Measurements from ENCODE around the gene SPTB. TPM values are rescaled to one million over a fixed set of nuclear protein-coding genes. Genes with fewer than 3 reads are reported as not detected.

The SPTB gene
- total and polyA plus RNA-seq, 9 of the 15 experiments (the other 6 are each of a cell fraction or from before 2014, with no cell fraction given): 0.21 to 45.9 (median 11.7) TPM

DNA sequence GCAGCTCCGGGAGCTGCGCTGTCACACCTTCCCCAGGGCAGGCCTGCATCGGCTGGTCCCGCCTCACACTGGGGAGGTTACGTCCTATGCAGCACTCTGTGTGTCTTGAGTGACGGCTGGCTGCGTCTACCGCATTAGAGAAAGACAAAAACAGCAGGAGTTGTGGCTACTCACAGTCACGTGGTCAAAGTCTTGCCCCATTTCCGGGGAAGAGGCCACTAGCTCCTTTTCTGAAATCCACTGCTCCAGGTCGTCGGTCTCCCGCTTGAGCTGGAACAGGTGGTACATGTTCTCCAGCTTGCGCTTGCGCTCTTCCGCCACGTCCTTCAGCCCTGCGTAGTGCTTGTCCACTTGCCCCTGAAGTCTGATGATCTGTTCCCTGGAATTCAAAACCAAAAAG lies 106.7 kb downstream of the SPTB start (continued):
- TF ChIP-seq, protein P1, sequence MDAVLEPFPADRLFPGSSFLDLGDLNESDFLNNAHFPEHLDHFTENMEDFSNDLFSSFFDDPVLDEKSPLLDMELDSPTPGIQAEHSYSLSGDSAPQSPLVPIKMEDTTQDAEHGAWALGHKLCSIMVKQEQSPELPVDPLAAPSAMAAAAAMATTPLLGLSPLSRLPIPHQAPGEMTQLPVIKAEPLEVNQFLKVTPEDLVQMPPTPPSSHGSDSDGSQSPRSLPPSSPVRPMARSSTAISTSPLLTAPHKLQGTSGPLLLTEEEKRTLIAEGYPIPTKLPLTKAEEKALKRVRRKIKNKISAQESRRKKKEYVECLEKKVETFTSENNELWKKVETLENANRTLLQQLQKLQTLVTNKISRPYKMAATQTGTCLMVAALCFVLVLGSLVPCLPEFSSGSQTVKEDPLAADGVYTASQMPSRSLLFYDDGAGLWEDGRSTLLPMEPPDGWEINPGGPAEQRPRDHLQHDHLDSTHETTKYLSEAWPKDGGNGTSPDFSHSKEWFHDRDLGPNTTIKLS (IDR thresholded peaks at IDR 0.05; ENCODE audit: borderline replicate concordance, low read depth): no peak
- TF ChIP-seq NUFIP1 (IDR thresholded peaks at IDR 0.05; ENCODE audit: partially characterized antibody) (no peak), JUN (IDR thresholded peaks at IDR 0.05; ENCODE audit: borderline replicate concordance, low read depth, low read length) (no peak), JUN (CRISPR knock-in tag; IDR thresholded peaks at IDR 0.05; ENCODE audit: borderline replicate concordance) (no peak), ZBTB8A (IDR thresholded peaks at IDR 0.05; ENCODE audit: partially characterized antibody) (no peak)
- TF ChIP-seq, protein P2, sequence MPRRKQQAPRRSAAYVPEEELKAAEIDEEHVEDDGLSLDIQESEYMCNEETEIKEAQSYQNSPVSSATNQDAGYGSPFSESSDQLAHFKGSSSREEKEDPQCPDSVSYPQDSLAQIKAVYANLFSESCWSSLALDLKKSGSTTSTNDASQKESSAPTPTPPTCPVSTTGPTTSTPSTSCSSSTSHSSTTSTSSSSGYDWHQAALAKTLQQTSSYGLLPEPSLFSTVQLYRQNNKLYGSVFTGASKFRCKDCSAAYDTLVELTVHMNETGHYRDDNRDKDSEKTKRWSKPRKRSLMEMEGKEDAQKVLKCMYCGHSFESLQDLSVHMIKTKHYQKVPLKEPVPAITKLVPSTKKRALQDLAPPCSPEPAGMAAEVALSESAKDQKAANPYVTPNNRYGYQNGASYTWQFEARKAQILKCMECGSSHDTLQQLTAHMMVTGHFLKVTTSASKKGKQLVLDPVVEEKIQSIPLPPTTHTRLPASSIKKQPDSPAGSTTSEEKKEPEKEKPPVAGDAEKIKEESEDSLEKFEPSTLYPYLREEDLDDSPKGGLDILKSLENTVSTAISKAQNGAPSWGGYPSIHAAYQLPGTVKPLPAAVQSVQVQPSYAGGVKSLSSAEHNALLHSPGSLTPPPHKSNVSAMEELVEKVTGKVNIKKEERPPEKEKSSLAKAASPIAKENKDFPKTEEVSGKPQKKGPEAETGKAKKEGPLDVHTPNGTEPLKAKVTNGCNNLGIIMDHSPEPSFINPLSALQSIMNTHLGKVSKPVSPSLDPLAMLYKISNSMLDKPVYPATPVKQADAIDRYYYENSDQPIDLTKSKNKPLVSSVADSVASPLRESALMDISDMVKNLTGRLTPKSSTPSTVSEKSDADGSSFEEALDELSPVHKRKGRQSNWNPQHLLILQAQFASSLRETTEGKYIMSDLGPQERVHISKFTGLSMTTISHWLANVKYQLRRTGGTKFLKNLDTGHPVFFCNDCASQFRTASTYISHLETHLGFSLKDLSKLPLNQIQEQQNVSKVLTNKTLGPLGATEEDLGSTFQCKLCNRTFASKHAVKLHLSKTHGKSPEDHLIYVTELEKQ (CRISPR knock-in tag; IDR thresholded peaks at IDR 0.05): no peak
- TF ChIP-seq, protein P3, sequence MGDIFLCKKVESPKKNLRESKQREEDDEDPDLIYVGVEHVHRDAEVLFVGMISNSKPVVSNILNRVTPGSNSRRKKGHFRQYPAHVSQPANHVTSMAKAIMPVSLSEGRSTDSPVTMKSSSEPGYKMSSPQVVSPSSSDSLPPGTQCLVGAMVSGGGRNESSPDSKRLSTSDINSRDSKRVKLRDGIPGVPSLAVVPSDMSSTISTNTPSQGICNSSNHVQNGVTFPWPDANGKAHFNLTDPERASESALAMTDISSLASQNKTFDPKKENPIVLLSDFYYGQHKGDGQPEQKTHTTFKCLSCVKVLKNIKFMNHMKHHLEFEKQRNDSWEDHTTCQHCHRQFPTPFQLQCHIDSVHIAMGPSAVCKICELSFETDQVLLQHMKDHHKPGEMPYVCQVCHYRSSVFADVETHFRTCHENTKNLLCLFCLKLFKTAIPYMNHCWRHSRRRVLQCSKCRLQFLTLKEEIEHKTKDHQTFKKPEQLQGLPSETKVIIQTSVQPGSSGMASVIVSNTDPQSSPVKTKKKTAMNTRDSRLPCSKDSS (IDR thresholded peaks at IDR 0.05; ENCODE audit: low read depth, partially characterized antibody): no peak

Measured in K562 (cell line).